DND-41 (cell line): Measurements from ENCODE around the gene ERC2.

Experiments
- ATAC-seq: fragments of 200-7000 bp; cut with Tn5 transposase; 3 replicates; pipeline ENCODE4 v1.9.1; 2021; ENCODE audit warnings: low read depth; ENCODE audit not compliant: insufficient read depth
- DNase-seq: peaks from one replicate; pipeline ENCODE4 v3.0.0-alpha.2; 2020
- H2AFZ ChIP-seq: 2 replicates; pipeline ENCODE4 v1.6.0; 2012; ENCODE audit warnings: low read depth, low read length
- H3K27ac ChIP-seq: 2 replicates; pipeline ENCODE4 v1.5.1; 2012; ENCODE audit warnings: low read length, inconsistent platforms
- H3K27me3 ChIP-seq: fragments of 200-600 bp; sonication (generic); 2 replicates; pipeline ENCODE4 v1.6.0; 2012; ENCODE audit warnings: low read length, mild to moderate bottlenecking, inconsistent platforms; ENCODE audit not compliant: insufficient read depth, poor library complexity
- H3K36me3 ChIP-seq: 2 replicates; pipeline ENCODE4 v1.5.1; 2012; ENCODE audit warnings: low read length, inconsistent platforms; ENCODE audit not compliant: insufficient read depth
- H3K4me1 ChIP-seq: 2 replicates; pipeline ENCODE4 v1.5.1; 2012; ENCODE audit warnings: mild to moderate bottlenecking, low read length; ENCODE audit not compliant: insufficient read depth
- H3K4me2 ChIP-seq: 2 replicates; pipeline ENCODE4 v1.6.0; 2012; ENCODE audit warnings: mild to moderate bottlenecking, moderate library complexity, low read length, inconsistent platforms; ENCODE audit not compliant: insufficient read depth
- H3K4me3 ChIP-seq, 2 experiments: fragments of 200-600 bp in 1 of 2; shearing (Covaris generic) in 1 of 2; 2 replicates each; pipeline ENCODE4 v1.5.1; 2012 to 2016; ENCODE audit warnings: inconsistent platforms in 2 of 2, low read length in 2 of 2, mild to moderate bottlenecking in 2 of 2, low read depth in 1 of 2, moderate library complexity in 1 of 2
- H3K79me2 ChIP-seq: 2 replicates; pipeline ENCODE4 v1.6.0; 2012; ENCODE audit warnings: low read length, inconsistent platforms; ENCODE audit not compliant: insufficient read depth
- H3K9ac ChIP-seq: 2 replicates; pipeline ENCODE4 v1.6.0; 2012; ENCODE audit warnings: low read depth, mild to moderate bottlenecking, inconsistent platforms, low read length, moderate library complexity
- H3K9me3 ChIP-seq: 2 replicates; pipeline ENCODE4 v1.5.1; 2012; ENCODE audit warnings: low read length, moderate library complexity, mild to moderate bottlenecking, inconsistent platforms; ENCODE audit not compliant: insufficient read depth, severe bottlenecking
- H4K20me1 ChIP-seq: 2 replicates; pipeline ENCODE4 v1.6.0; 2012; ENCODE audit warnings: low read length; ENCODE audit not compliant: insufficient read depth
- CTCF ChIP-seq: IDR thresholded peaks from 2 replicates; pipeline ENCODE4 v1.5.1; 2012; ENCODE audit warnings: borderline replicate concordance, low read length, moderate library complexity, mild to moderate bottlenecking; ENCODE audit not compliant: poor library complexity, severe bottlenecking; ENCODE audit errors: extremely low read depth
- EZH2 ChIP-seq: IDR thresholded peaks from 3 replicates; pipeline ENCODE4 v1.6.1; 2012; ENCODE audit warnings: borderline replicate concordance, low read depth, mild to moderate bottlenecking, moderate library complexity, low read length, inconsistent platforms; ENCODE audit not compliant: severe bottlenecking

Gene ERC2

GRCh38 chr3:55480911-55481743, 987.1 kb downstream of the ERC2 start:
- Histone ChIP-seq H3K4me1 (no peaks in the 10 kb centered on the region), H3K79me2 (no peaks in the 10 kb centered on the region), H3K27ac (no peak overlapping the region), H3K4me2 (no peak overlapping the region), H2AFZ (no peak overlapping the region), H3K4me3 (no peak overlapping the region), H3K9ac (no peak overlapping the region), H3K9me3 (no peaks in the 10 kb centered on the region), H3K36me3 (no peaks in the 10 kb centered on the region), H3K27me3 (peaks cover 4% of the 10 kb centered on the region), H4K20me1 (no peaks in the 10 kb centered on the region)
- TF ChIP-seq CTCF, result no peak
- TF ChIP-seq EZH2, result no peak
- DNase-seq, result no peak
- ATAC-seq, result no peak

GRCh38 chr3:55477306-55478303, 990.7 kb downstream of the ERC2 start:
- no peak for ATAC-seq
- Histone ChIP-seq H3K9me3 (no peaks in the 10 kb centered on the region), H3K4me3 (no peak overlapping the region), H3K4me1 (no peaks in the 10 kb centered on the region), H3K36me3 (no peaks in the 10 kb centered on the region), H2AFZ (no peak overlapping the region), H3K79me2 (no peaks in the 10 kb centered on the region), H3K27ac (no peak overlapping the region), H3K4me2 (no peak overlapping the region), H3K27me3 (peaks cover 4% of the 10 kb centered on the region), H4K20me1 (no peaks in the 10 kb centered on the region), H3K9ac (no peak overlapping the region)
- no peak for TF ChIP-seq CTCF
- TF ChIP-seq EZH2, result no peak
- no peak for DNase-seq

- peaks cover 4% of the 10 kb centered on the region for H3K27me3 ChIP-seq
- no peaks in the 10 kb centered on the region for H3K36me3 ChIP-seq
- ATAC-seq (no peak), DNase-seq (no peak)
- no peak overlapping the region for H3K27ac ChIP-seq
- H3K4me1 ChIP-seq, result no peaks in the 10 kb centered on the region
- no peak overlapping the region for H3K9ac ChIP-seq
- no peaks in the 10 kb centered on the region for H3K79me2 ChIP-seq
- no peak overlapping the region for H2AFZ ChIP-seq
- H4K20me1 ChIP-seq, result no peaks in the 10 kb centered on the region
- H3K9me3 ChIP-seq, result no peaks in the 10 kb centered on the region
- no peak overlapping the region for H3K4me2 ChIP-seq
- no peak overlapping the region for H3K4me3 ChIP-seq
- TF ChIP-seq CTCF (no peak), EZH2 (no peak)
Observed at GRCh38 chr3:55476515-55476914, 991.8 kb downstream of the ERC2 start.
